Uterus (tissue), 2 donors: ENCODE results near the gene RARRES2.

ENCODE experiments used
- POLR2A ChIP-seq, 2 donors: fragments of 450-650 bp; IDR thresholded peaks; one replicate each; pipeline ENCODE4 v1.6.1; 2016; ENCODE audit warnings: antibody characterized with exemption in 2 of 2, mild to moderate bottlenecking in 1 of 2, moderate library complexity in 1 of 2
- TF ChIP-seq, protein P1 (sequence below), 4 experiments: fragments of 200-600 bp in 2 of 4; fragments of 450-650 bp in 2 of 4; sonication (generic) in 2 of 4; IDR thresholded peaks; one replicate each; pipeline ENCODE4 v1.5.1; 2016 to 2019; ENCODE audit warnings: antibody characterized with exemption in 4 of 4, mild to moderate bottlenecking in 2 of 4, moderate library complexity in 1 of 4

DNA sequence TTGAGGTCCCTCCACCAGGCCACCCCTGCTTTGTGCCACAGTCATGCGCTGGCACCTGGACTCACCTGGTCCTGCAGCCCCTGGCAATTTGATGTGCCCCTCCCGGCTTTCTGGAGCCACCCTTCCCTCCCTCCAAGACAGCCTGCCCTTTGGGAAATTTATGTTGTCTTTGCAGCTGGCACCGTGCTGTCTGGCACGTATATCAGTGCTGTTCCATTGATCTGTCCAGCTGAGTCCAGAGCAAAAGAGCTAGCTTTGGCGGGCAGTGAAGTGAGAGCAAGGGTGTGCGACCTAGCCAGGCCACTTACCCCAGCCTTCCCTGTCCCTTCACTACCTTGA lies 5.7 kb downstream of the RARRES2 start:
- TF ChIP-seq, protein P1, sequence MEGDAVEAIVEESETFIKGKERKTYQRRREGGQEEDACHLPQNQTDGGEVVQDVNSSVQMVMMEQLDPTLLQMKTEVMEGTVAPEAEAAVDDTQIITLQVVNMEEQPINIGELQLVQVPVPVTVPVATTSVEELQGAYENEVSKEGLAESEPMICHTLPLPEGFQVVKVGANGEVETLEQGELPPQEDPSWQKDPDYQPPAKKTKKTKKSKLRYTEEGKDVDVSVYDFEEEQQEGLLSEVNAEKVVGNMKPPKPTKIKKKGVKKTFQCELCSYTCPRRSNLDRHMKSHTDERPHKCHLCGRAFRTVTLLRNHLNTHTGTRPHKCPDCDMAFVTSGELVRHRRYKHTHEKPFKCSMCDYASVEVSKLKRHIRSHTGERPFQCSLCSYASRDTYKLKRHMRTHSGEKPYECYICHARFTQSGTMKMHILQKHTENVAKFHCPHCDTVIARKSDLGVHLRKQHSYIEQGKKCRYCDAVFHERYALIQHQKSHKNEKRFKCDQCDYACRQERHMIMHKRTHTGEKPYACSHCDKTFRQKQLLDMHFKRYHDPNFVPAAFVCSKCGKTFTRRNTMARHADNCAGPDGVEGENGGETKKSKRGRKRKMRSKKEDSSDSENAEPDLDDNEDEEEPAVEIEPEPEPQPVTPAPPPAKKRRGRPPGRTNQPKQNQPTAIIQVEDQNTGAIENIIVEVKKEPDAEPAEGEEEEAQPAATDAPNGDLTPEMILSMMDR (IDR thresholded peaks at IDR 0.05), result no peak
- TF ChIP-seq POLR2A (IDR thresholded peaks at IDR 0.05), result no peak
